GM19455 (cell line): ENCODE results near the gene ZNF577.

Experiments used
- ATAC-seq: cut with Tn5 transposase; IDR thresholded peaks from one replicate; pipeline ENCODE4 v1.9.1; 2021; ENCODE audit not compliant: unreplicated experiment

The ZNF577 gene

DNA sequence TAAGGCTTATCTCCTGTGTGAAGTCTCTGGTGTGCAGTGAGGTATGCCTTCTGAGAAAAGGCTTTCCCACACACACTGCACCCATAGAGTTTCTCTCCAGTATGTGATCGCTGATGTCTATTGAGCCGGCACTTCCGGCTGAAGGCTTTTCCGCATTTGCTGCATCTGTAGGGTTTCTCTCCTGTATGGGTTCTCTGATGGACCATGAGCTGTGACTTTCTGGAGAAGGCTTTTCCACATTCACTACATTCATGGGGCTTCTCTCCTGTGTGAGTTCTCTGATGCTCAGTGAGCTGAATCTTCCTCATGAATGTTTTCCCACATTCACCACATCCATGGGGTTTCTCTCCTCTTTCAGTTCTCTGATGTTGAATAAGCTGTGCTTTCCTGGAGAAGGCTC lies 14.7 kb downstream of the ZNF577 start:
- ATAC-seq = no peak

DNA sequence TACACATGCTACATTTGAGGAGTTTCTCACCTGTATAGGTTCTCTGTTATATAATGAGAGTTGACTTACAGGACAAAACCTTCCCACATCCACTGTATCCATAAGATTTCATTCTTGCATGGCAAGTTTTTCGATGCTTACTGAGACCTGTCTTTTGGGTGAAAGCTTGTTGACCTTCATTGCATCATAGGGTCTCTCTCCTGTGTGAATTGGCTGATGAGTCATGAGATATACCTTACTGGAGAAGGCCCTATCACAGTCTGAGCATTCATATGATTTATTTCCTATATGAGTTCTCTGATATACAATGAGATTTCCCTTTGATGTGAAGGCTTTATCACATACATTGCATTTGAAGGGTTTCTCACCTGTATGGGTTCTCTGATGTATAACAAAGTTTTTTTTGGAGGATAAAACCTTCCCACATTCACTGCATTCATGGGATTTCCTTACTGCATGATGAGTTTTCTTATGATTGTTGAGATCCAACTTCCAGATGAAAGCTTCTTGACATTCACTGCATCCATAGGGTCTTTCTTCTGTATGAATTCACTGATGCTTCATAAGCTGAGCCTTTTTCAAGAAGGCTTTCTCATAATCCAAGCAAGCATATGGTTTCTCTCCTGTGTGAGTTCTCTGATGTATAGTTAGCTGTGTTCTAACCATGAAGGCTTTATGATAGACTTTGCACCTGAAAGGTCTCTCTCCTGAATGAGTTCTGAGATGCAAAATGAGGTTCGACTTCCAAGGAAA lies 25.7 kb downstream of the ZNF577 start:
- ATAC-seq = no peak

DNA sequence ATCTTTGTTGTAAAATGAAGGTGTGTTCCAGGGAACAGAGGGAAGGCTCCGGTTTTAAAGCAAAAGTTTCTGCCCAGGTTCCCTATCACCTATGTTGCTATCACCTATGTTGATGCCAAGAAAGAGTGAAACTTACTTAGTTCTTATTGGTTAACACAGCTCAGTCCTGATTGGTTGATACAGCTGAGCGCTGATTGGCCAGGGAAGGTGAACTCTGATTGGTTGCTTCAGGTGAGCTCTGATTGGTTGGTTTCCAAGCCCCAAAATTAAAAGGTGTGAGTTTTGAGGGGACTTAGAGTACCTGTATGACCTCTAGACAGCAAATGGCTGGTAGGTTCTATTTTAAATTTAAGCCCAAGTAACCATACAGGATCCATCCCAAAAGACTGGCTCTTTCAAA lies 50.6 kb downstream of the ZNF577 start:
- no peak for ATAC-seq

DNA sequence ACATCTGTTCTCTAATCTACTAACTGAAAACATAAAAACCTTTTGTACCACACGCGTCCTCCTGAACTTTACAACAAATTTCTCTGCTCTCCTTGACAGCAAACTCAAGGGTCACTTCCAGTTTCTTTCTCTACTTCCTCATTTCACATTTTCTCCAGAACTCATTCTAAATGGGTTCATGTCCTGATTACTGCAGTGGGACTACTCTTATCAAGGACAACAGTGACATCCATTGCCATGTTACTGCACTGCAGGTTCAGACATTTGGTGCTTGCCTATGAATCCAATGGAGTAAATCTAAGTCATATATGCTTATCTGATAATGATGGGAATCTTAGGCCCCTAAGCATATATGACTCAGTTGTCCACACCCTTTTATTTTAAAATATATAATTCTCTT lies 57.5 kb downstream of the ZNF577 start:
- ATAC-seq = no peak

DNA sequence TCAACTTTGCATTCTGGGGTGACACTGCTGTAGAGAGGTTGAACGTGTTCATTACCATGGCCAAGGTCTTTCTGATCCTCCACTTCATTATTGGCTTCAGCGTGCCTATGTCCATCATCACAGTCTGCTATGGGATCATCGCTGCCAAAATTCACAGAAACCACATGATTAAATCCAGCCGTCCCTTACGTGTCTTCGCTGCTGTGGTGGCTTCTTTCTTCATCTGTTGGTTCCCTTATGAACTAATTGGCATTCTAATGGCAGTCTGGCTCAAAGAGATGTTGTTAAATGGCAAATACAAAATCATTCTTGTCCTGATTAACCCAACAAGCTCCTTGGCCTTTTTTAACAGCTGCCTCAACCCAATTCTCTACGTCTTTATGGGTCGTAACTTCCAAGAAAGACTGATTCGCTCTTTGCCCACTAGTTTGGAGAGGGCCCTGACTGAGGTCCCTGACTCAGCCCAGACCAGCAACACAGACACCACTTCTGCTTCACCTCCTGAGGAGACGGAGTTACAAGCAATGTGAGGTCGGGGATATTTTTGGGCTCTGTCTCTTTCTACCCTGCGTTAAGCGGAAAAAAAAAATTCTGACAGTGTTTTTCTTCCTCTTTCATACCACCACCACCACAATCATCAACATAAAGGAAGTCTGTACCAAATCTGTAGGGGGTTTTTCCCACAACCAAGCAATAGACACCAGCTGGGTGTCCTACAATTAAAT lies 63.3 kb downstream of the ZNF577 start:
- no peak for ATAC-seq

DNA sequence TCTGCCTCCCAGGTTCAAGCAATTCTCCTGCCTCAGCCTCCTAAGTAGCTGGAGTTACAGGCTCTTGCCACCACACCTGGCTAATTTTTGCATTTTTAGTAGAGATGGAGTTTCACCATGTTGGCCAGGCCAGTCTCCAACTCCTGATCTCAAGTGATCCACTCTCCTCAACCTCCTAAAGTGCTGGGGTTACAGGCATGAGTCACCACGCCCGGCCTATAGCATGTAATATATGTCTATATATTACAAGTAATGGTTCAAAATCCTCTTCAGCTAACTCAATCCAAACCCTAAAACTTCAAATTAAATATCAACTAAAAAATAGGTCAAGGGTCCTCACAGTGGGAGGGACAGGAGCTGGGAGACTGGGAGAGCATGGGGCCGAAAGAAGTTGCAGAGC lies 64.8 kb downstream of the ZNF577 start:
- no peak for ATAC-seq

DNA sequence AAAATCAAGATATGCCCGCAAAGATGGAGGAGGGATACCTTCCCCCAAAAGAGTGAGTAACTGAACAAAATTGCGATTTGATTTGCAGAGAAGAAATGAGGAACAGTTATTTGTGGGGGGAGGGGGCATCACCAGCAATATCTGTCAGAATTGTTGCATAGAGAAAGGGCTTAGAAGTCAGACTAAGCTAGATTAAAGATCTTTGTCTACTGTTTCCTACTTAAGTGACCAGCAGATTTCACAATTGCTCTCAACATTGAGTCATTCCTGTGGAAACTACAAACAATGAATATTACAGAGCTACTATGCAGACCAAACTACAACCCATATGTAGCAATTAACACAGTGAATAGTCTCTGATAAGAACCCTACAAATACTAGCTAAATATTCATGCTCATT lies 65.4 kb downstream of the ZNF577 start:
- no peak for ATAC-seq

DNA sequence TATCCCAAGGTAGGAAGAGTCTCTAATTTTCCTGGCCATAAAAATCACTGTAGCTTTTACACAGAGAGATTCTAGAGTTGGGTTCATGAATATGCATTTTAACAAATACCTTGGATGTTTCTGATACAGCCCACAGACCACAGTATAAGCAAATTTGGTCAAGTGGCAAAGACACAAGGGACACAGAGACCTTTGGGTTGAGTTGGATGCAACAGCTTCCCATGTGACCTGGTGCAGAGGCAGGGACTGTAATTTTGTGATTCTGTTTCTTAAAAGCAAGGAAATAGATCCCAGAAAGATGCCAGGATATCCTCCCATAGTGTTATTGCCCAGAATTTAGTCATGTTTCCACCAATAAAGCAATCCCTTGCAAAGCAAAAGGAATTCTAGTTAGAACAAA lies 65.8 kb downstream of the ZNF577 start:
- ATAC-seq = no peak

DNA sequence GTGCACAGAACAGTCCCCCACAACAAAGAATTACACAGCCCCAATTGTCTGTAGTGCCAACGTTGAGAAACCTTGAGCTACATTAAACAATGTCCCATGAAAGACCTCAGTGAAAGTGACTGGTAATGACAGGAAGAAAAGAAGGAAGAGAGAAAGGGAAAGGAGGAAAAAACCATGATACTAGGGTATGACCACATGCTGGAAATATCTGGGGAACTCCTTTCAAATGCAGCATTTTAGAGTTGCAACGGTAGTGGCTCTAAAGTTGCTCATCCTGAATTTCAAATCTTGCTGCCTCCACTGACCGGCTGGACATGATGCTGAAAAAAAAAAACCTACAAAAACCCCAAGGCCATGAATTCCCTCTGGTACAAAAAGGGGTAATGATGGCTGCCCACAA lies 66.3 kb downstream of the ZNF577 start:
- ATAC-seq = no peak
